Left renal pelvis (tissue), 4 donors: ENCODE data around the gene PLSCR3. TPM values are rescaled to one million over a fixed set of nuclear protein-coding genes. Genes with fewer than 3 reads are reported as not detected.

Source experiments
- DNase-seq, 4 donors: peaks; one replicate each; pipeline ENCODE4 v3.0.0-alpha.2; 2013; ENCODE audit warnings: low read depth in 4 of 4, low spot score in 3 of 4
- polyA plus RNA-seq, 4 donors: library from polyadenylated mRNA; unstranded; fragments of 120-200 nt; gene quantifications; one replicate each; pipeline ENCODE4 v1.2.1, GENCODE V29; 2013; ENCODE audit not compliant: insufficient read length in 4 of 4

The PLSCR3 gene
- polyA plus RNA-seq, 4 donors = 30.3 to 48.7 (median 39.6) TPM

- DNase-seq = peak in 2 of 4 donors; percentile 75 to 78
Observed at GRCh38 chr17:7351665-7352502, 42.4 kb downstream of the PLSCR3 start, which contains the start of gene KCTD11. KCTD11 (plus strand) TSS chr17:7352162.

DNA sequence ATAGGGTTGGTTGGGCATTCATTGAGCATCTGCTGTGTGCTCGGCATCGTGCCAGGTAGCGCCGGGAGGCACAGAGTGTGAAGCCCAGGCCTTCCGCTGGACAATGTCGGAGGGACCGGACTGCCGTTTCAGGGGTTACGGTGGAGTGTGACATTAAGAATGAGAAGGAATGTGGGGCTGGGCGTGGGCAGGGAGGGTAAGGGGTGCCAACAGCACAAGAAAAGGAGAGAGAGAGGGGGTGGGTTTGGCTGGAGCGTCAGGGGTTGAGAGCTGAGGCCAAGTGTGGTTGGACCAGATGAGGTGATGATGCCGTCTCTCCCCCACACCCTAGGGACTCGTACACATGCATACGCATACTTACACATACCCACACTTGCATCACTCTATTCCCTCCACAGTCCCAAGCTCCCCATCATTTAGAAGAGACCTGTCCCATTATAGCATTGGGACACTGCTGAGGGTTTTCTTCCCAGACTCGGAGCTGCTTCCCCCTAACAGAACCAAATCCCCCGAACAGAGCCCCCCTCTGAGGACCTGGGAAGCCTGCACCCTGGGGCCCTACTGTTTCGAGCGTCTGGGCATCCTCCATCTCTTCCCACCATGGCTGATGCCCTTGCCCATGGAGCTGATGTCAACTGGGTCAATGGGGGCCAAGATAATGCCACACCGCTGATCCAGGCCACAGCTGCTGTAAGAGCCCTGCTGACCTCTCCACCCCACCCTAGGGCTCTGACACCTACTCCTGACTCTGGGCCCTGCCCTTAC lies 45.7 kb downstream of the PLSCR3 start:
- no peak for DNase-seq

GRCh38 chr17:7347630-7348477 lies 46.5 kb downstream of the PLSCR3 start:
- no peak for DNase-seq

GRCh38 chr17:7346761-7347614 lies 47.3 kb downstream of the PLSCR3 start:
- DNase-seq = no peak

DNA sequence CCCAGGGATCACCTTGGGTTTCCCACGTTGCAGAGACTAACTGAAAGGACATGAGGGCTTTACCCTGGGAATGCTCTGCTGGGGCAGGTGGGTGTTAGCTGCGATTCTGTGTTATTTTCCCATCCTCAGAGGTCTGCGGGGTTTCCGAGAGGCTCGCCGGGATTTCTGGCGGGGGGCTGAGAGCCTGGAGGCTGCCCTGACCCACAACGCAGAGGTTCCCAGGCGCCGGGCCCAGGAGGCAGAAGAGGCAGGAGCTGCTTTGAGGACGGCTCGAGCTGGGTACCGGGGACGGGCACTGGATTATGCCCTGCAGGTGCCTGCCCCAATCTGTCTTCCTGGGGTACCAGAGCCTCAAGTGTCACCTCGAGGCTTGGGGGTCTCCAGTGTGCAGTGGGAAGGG lies 51.1 kb downstream of the PLSCR3 start:
- DNase-seq = no peak

DNA sequence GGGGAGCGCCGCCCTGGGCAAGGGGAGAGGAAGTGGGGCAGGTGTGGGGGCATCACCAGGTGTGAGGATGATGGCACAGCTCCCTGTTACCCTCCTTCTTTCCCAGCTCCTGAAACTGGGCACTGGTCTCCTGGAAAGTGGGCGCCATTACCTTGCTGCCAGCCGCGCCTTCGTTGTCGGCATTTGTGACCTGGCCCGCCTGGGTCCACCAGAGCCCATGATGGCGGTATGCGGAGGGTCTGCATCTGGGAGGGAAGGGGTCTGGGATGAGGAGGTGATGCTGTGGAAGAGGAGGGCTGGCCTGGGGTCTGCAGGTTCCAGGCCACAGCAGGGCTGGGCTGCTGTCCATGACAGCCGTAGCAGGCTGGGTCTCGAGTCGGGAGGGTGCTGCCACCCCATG lies 52.5 kb downstream of the PLSCR3 start:
- DNase-seq = no peak

DNA sequence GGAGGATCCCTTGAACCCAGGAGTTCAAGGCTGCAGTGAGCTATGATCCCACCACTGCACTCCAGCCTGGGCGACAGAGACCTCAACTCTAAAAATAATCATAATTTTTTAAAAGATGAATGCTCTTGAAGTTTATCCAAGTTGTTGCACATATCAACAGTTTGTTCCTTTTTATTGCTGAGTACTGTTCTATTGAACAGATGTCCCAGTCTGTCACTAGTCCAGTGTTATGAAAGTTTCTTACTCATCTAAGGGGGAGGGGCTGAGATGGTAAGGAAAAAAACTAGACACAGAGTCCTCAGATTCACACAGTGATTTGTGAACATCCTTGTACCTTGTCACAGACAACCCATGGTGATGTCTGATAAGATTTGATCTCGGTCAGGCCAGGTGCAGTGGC lies 54.1 kb downstream of the PLSCR3 start:
- no peak for DNase-seq

Other genes starting within 250 kb of the PLSCR3 start
- gene ASGR1, start 215.2 kb downstream of the PLSCR3 start, polyA plus RNA-seq = 1 to 10 TPM; 3.9 to 7.9 (median 5.9) TPM
- 10 to 100 TPM; 25.8 to 50.7 (median 41.7) TPM for gene DLG4, start 174.7 kb downstream of the PLSCR3 start, polyA plus RNA-seq
- 100 to 1,000 TPM; 318 to 561 (median 453) TPM for gene ACADVL, start 174.6 kb downstream of the PLSCR3 start, polyA plus RNA-seq
- 10 to 100 TPM; 46.3 to 70.6 (median 51.4) TPM for gene DVL2, start 160.0 kb downstream of the PLSCR3 start, polyA plus RNA-seq
- gene PHF23, start 155.1 kb downstream of the PLSCR3 start, polyA plus RNA-seq = 10 to 100 TPM; 39.1 to 62.6 (median 52.5) TPM
- gene GABARAP, start 152.1 kb downstream of the PLSCR3 start, polyA plus RNA-seq = 100 to 1,000 TPM; 327 to 487 (median 427) TPM
- 100 to 1,000 TPM; 146 to 158 (median 156) TPM for gene CTDNEP1, start 142.8 kb downstream of the PLSCR3 start, polyA plus RNA-seq
- gene ELP5, start 142.3 kb downstream of the PLSCR3 start, polyA plus RNA-seq = 10 to 100 TPM; 45.9 to 53.5 (median 48.1) TPM
- gene CLDN7, start 132.0 kb downstream of the PLSCR3 start, polyA plus RNA-seq = 10 to 100 TPM in 3 of 4 donors, 1 to 10 TPM in 1; 1.3 to 58.7 (median 50.8) TPM
- 1 to 10 TPM; 1.5 to 2.8 (median 1.9) TPM for gene SLC2A4, start 112.8 kb downstream of the PLSCR3 start, polyA plus RNA-seq
- 1 to 10 TPM; 1.9 to 4.1 (median 2.7) TPM for gene YBX2, start 99.9 kb downstream of the PLSCR3 start, polyA plus RNA-seq
- 100 to 1,000 TPM; 247 to 327 (median 311) TPM for gene EIF5A, start 86.9 kb downstream of the PLSCR3 start, polyA plus RNA-seq
- gene GPS2, start 79.2 kb downstream of the PLSCR3 start, polyA plus RNA-seq = 100 to 1,000 TPM in 1 of 4 donors, 10 to 100 TPM in 3; 73.8 to 104 (median 90.1) TPM
- 10 to 100 TPM; 25.7 to 43.8 (median 27.8) TPM for gene NEURL4, start 65.2 kb downstream of the PLSCR3 start, polyA plus RNA-seq
- gene ACAP1, start 58.0 kb downstream of the PLSCR3 start, polyA plus RNA-seq = 10 to 100 TPM in 2 of 4 donors, 1 to 10 TPM in 2; 6.9 to 11.0 (median 8.8) TPM
- gene KCTD11, start 42.4 kb downstream of the PLSCR3 start, polyA plus RNA-seq = 10 to 100 TPM; 10.9 to 12.1 (median 11.6) TPM
- gene TMEM95, start 39.4 kb downstream of the PLSCR3 start, polyA plus RNA-seq = not detected
- 1 to 10 TPM in 3 of 4 donors, under 1 TPM in 1; 1.00 to 6.1 (median 5.2) TPM for gene TNK1, start 13.4 kb downstream of the PLSCR3 start, polyA plus RNA-seq
- gene TMEM256, start 9.6 kb upstream of the PLSCR3 start, polyA plus RNA-seq = 10 to 100 TPM; 52.8 to 90.1 (median 80.5) TPM
- 10 to 100 TPM; 21.4 to 55.8 (median 32.8) TPM for gene NLGN2, start 13.3 kb upstream of the PLSCR3 start, polyA plus RNA-seq
- not detected for gene SPEM1, start 25.8 kb upstream of the PLSCR3 start, polyA plus RNA-seq
- gene SPEM2, start 31.1 kb upstream of the PLSCR3 start, polyA plus RNA-seq = under 1 TPM in 1 of 4 donors, not detected in 3; 0.18 TPM
- not detected for gene SPEM3, start 34.3 kb upstream of the PLSCR3 start, polyA plus RNA-seq
- gene TMEM102, start 40.9 kb upstream of the PLSCR3 start, polyA plus RNA-seq = 1 to 10 TPM; 1.1 to 4.8 (median 3.8) TPM
- 10 to 100 TPM in 1 of 4 donors, 1 to 10 TPM in 3; 5.6 to 17.1 (median 8.5) TPM for gene FGF11, start 45.0 kb upstream of the PLSCR3 start, polyA plus RNA-seq
- gene CHRNB1, start 50.5 kb upstream of the PLSCR3 start, polyA plus RNA-seq = 10 to 100 TPM in 2 of 4 donors, 1 to 10 TPM in 2; 9.0 to 15.1 (median 9.8) TPM
- 10 to 100 TPM; 36.1 to 46.1 (median 43.4) TPM for gene ZBTB4, start 85.1 kb upstream of the PLSCR3 start, polyA plus RNA-seq
- gene SLC35G6, start 86.9 kb upstream of the PLSCR3 start, polyA plus RNA-seq = under 1 TPM in 2 of 4 donors, not detected in 2; 0.12 to 0.46 TPM
- gene POLR2A, start 89.8 kb upstream of the PLSCR3 start, polyA plus RNA-seq = 100 to 1,000 TPM; 105 to 159 (median 123) TPM
- gene TNFSF12, start 154.5 kb upstream of the PLSCR3 start, polyA plus RNA-seq = 10 to 100 TPM; 20.3 to 43.5 (median 25.8) TPM
- 10 to 100 TPM in 3 of 4 donors, 1 to 10 TPM in 1; 7.1 to 15.7 (median 12.7) TPM for gene TNFSF13, start 164.2 kb upstream of the PLSCR3 start, polyA plus RNA-seq
- 10 to 100 TPM; 57.4 to 83.0 (median 73.6) TPM for gene SENP3, start 167.4 kb upstream of the PLSCR3 start, polyA plus RNA-seq
- 10 to 100 TPM; 32.3 to 70.7 (median 54.9) TPM for gene CD68, start 185.1 kb upstream of the PLSCR3 start, polyA plus RNA-seq
- gene MPDU1, start 189.3 kb upstream of the PLSCR3 start, polyA plus RNA-seq = 100 to 1,000 TPM in 3 of 4 donors, 10 to 100 TPM in 1; 75.1 to 114 (median 112) TPM
- 10 to 100 TPM in 1 of 4 donors, 1 to 10 TPM in 3; 2.5 to 10.5 (median 3.6) TPM for gene SOX15, start 195.6 kb upstream of the PLSCR3 start, polyA plus RNA-seq
- 10 to 100 TPM; 42.8 to 55.0 (median 45.2) TPM for gene FXR2, start 220.4 kb upstream of the PLSCR3 start, polyA plus RNA-seq
- gene SAT2, start 233.3 kb upstream of the PLSCR3 start, polyA plus RNA-seq = 100 to 1,000 TPM in 3 of 4 donors, 10 to 100 TPM in 1; 86.6 to 152 (median 114) TPM
- 1 to 10 TPM; 2.3 to 5.1 (median 4.0) TPM for gene SHBG, start 235.6 kb upstream of the PLSCR3 start, polyA plus RNA-seq